ENCODE results near the gene LASP1NB.
"Not testable (repeated sequence)": the region's sequence is repeated elsewhere in the genome, so short reads cannot be mapped to it uniquely, and the experiment has no call there.

The LASP1NB gene

DNA sequence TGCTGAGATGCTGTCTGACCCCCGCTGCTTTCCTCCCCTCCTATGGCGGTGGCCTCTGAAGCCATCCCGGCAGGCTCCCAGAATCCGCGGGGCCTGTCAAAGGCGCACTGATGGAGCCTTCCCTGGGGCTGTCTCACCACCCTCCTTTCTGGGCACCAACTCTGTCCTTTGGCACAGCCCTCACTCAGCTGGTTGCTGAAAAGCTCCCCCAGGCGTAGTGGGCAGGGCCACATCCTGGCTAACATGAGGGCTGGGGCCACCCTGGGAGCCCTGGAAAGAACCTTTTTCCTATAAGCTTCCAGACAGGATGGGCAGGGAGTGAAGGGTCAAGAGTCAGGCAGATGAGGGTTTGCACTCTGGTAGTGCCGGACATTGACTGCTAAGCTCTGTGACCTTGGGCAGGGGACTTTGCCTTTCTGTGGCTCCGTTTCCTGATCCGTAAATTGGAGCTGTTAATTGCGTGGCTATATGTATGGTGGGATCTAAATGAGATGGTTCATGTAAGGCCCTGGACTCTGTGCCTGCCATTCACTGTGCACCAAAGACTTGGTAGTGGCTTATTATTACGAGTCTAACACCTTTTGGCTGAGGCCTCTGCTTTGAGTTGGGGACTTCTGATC is 27.6 kb upstream of the LASP1NB start:
- DNase-seq, result no peak

DNA sequence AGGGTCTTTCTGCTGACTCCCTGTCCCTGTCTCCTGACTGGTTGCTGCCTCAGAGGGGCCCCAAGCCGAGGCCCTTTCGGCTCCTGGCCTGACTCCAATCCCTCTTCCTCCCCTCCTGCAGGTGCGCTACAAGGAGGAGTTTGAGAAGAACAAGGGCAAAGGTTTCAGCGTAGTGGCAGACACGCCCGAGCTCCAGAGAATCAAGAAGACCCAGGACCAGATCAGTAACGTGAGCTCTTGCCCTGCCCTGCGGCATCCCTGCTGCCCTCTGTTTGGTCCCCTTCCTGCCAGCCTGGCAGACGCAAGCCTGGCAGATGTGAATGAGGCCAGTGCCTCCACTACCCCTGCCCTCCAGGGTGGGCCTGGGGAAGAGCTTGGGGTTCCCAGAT is 27.1 kb upstream of the LASP1NB start:
- DNase-seq, result no peak

DNA sequence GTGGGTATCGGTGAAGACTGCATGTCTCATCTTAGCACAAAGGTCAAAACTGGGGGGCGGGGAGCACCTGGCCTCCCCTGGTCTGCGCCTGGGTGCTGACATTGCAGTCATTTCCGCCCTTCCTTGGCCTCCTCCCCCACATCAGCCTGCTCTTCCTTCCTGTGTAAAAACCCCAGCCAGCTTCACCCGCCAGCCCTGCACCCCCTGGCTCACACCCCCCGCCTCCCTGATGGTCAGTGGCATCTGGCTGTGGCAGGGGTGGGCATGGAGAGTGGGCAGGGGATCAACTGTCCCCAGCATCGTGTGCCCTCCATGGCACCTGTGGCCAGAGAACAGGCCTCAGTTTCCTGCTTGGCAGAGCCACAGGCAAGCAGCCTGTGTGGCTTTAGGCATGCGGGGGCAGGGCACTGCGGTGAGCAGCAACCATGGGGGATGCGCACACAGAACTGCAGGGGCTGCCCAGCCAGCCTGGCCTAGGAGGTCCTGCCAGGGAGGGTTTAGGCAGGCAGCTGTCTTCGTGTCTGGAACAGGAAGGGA is 26.5 kb upstream of the LASP1NB start:
- DNase-seq, result peak; percentile 69

DNA sequence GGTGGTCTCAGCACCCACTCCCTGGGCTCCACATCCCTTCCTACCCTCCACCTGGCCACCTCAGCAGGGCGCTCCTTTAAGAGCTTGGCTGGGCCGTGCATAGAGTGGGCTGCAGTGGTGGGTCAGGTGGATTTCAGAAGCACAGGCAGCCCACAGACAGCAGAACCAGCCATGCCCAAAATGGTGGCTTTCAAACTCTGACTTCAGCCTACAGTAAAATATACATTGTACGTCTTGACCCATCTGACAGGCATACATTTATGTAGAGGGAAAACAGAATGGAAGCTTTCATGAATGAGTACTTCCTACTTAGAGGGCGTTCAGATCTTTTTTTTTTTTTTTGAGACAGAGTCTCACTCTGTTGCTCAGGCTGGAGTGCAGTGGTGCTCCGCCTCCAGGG is 26.0 kb upstream of the LASP1NB start:
- no peak for DNase-seq

DNA sequence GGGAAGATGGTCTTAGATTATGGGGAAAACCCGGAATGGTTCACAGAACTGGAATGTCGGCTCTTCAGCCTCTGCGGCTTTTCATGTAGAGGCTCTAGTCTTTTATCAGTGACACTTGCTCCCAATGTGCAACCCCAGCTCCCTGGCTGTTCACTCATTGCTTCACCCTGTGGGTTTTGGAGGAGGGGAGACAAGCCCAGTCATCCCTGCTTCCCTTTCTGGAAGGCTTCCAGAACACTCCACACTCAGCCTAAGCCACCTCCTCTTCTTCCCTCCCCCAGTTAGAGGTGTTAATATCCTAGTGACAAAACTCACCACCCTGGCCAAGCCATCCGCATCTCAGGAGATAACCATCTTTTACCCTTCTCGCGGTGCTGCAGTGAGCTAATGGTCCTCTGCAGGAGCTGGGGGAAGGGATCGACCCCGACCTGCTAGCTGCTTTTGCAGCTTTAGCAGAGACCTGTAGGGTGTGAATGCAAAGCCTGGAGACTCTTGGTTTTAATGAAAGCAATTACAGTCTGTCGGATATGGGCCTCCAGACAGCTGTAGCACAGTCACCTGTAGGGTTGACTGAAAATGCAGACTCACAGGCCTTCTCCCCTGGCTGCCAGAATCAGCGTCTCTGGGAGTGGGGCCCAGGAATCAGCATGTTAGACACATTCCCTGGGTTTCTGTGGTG is 24.3 kb upstream of the LASP1NB start:
- no peak for DNase-seq

GRCh38 chr17:38903404-38903803 is 22.0 kb upstream of the LASP1NB start:
- DNase-seq, result no peak

GRCh38 chr17:38904892-38905291 is 20.5 kb upstream of the LASP1NB start:
- no peak for DNase-seq

DNA sequence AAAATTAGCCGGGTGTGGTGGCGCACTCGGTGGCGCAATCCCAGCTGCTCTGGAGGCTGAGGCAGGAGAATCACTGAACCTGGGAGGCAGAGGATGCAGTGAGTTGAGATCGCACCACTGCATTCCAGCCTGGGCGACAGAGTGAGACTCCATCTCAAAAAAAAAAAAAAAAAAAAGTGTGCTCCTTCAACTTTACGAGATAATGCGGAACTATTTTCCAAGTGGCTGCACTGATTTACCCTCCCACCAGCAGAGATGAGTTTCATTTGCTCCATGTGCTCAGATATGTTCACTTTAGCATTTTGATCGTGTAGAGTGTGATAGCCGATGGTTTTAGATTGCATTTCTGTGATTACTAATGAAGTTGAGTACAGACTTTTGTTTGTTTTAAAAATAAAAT is 20.0 kb upstream of the LASP1NB start:
- no peak for DNase-seq

- no peak for DNase-seq
Measured at GRCh38 chr17:38906460-38907228, 18.8 kb upstream of the LASP1NB start.

DNA sequence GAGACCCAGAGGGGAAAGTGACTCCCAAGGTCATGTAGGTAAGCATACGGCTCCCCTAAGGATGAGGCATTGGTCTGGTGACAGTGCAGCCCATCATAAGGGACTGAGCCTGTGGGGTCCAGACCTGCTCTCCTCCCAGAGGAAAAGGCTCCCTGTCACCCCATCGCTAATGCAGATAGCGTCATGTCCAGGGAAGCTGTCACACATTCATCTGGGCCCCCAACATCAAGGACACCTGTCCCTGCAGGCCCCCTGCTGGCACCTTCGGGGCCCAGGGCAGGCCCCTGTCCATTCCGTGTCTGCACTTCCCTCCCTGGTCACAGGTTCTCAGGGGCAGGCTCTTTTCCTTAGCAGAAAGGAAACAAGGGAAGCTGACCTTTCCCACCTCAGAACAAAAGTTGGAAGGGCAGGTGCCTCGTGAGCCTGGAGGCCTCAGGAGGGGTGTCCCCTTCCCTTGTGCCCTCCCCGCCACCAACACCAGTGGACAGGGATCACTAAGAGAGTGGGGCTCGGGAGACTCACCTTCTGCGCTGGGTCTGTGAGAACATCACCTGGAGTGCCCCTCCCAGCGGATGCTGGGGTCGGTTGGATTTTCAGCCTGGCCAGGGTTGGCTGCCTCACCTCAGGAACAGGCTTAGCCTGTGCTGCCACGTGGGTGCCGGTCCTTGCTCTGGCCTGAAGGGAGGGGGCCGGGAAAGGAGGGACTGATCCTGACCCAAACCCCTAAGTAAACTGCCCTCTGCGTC is 17.3 kb upstream of the LASP1NB start:
- no peak for DNase-seq

GRCh38 chr17:38908676-38909181 is 16.7 kb upstream of the LASP1NB start:
- peak; percentile 33 for DNase-seq

DNA sequence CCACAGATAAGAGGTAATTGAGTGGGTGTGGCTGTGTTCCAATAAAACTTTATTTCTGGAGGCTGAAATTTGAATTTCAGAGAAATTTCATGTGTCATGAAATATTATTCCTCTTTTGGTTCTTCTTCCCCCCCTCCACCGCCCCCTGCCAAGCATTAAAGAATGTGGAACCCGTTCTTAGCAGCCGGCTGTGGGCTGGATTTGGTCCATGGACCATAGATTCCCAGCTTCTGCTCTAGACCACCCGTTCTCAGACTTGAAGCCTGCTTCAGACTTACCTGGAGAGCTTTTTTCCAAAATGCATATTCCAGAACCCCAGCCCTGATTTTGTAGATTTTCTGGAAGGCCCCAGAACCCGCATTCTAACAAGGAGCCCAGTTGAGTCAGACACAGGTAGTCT is 15.1 kb upstream of the LASP1NB start:
- DNase-seq, result no peak

DNA sequence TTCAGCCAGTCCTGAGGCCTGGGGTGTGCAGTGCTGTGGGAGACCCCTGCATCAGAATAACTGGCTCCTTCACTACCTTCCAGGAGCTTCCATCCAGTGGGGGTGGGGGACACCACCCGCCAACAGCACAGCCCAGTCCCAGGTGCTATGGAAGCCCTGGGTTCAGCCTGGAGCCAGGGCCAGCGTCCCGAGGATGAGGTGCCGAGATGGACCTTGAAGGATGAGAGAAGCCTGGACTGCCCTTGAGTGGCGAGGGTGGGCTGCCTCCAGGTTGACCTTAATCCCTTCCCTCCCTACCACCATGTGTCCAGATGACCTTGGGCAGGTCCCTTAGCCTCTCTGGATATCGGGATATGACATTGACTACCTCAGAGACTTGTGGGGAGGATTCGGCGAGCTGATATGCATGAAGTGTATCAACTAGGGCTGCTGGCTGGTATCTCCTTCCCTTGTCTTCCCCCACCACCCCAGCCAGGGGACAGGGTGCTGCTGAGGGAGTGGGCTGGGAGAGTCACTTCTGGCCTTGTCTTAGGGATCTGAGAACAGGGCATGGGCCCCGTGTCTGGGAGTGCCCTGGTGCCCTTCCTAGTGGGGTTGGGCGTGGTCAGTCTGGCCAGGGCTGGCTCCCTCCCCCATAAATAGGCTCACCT is 14.2 kb upstream of the LASP1NB start:
- DNase-seq, result no peak

- DNase-seq, result not testable (repeated sequence)
Measured at GRCh38 chr17:38911731-38912081, 13.7 kb upstream of the LASP1NB start.

DNA sequence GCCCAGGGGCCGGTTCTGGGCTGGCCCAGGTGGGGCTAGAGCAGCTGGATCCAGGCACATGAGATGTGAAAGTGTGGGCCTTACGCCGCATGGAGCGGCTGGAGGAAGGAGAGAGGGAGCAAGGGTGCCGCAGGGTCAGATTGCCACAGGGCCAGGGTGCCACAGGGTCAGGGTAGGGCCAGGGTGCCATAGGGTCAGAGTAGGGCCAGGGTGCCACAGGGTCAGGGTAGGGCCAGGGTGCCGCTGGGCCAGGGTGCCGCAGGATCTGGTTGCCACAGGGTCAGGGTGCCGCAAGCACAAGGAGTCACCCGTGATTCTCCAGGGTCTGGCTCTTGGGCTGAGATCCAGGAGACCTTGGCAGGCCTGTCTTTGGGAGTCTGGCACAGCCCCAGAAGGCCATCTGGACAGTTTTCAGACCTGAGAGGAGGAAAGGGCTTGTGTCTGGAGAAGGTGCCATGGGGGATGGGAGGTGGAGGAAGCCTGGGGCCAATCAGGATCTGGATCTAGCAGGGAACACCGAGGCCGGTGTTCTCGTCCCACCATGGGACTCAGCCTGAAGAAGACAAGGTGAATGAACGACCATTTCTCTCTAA is 13.1 kb upstream of the LASP1NB start:
- DNase-seq, result no peak

DNA sequence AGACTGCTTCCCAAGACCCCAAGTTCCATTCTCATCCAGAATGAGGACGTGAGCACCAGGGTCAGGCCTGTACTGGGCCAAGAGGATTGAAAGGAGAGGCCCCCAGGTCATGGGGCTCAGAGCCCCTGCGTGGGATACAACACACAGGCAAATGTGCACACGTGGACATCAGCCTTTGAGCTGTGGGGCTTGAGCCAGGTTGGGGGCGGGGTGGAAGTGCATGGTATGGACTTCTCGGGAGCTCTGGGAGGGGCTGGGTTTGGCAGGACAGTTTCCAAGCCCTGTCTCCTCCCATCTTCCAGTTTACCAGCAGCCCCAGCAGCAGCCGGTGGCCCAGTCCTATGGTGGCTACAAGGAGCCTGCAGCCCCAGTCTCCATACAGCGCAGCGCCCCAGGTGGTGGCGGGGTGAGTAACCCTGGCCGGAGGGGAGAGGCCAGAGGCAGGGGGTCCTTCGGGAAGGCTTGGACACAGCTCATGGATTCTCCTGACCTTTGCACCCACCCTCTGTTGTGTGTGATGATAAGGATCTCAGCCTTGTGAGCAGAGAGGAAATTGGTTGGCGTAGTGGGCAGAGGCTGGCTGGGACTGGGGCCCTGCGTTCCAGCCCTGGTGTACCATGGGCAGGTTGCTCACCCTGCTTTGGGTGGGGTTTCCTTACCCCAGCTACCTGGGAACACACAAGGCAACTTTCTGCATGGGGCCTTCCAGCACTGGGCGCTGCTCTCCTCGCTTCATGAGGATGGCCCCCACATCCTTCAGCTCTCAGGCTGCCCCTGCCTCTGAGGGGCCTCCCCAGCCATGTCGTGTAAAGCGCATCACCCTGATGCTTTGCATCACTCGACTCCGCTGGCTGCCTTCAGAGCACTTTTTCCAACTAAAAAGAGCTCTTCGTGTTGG is 10.4 kb upstream of the LASP1NB start:
- DNase-seq, result no peak

DNA sequence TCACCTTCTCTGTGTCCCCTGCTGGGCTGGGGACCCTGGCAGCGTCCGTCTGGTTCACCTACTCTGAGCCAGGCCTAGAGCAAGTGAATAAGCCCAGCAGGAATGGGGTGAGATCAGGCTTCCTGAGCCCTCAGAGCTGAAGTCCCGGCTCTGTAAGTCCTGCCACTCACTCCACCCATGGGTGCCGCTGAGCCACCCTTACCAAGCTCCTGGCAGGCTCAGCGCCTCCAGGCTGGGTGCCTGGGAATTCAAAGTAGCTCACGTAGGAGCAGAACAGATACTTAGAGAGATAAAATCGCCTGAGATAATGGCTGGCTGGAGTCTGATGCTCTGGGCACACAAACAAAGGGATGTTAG is 9.8 kb upstream of the LASP1NB start:
- no peak for DNase-seq

GRCh38 chr17:38916771-38917170 is 8.6 kb upstream of the LASP1NB start:
- no peak for DNase-seq

- DNase-seq, result no peak
Measured at GRCh38 chr17:38917259-38917658, 8.2 kb upstream of the LASP1NB start.

DNA sequence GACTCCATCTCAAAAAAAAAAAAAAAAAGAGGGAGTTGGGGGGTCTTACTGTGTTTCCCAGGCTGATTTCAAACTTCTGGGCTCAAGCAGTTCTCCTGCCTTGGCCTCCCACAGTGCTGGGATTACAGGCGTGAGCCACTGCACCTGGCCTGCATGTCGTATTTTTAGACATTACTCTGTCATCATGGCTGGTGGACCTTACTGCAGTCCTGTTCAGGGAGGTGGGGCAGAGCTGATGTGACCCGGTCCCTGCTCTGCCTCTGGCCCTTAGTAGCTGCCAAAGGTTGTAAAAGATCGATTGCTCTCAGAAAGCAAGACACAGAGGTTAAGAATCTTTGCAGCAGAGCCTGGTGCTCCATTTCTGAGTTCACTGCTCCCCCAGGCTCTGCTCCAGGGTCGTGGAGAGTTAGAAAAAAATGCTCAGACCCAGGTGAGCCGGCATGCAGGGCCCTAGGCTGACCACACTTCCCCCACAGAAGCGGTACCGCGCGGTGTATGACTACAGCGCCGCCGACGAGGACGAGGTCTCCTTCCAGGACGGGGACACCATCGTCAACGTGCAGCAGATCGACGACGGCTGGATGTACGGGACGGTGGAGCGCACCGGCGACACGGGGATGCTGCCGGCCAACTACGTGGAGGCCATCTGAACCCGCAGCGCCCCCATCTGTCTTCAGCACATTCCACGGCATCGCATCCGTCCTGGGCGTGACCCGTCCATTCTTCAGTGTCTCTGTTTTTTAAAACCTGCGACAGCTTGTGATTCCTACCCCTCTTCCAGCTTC is 7.1 kb upstream of the LASP1NB start:
- DNase-seq, result peak; percentile 35

All from femur (tissue), 1 donor.